Umbilical cord (tissue), 2 donors: Measurements from ENCODE around the gene MCM9. TPM values are rescaled to one million over a fixed set of nuclear protein-coding genes. Genes with fewer than 3 reads are reported as not detected.

ENCODE experiments used
- DNase-seq: peaks from one replicate; pipeline ENCODE4 v3.0.0-alpha.2; 2015; ENCODE audit warnings: low spot score
- total RNA-seq: library from RNA; depleted of rRNA; stranded (reverse); fragments of >200 nt; gene quantifications from one replicate; pipeline ENCODE4 v1.2.3, GENCODE V29; 2014; ENCODE audit warnings: low replicate concordance; ENCODE audit not compliant: insufficient read depth

Gene MCM9
- total RNA-seq, 1 donor from 2014 or later: 21.4 TPM

DNA sequence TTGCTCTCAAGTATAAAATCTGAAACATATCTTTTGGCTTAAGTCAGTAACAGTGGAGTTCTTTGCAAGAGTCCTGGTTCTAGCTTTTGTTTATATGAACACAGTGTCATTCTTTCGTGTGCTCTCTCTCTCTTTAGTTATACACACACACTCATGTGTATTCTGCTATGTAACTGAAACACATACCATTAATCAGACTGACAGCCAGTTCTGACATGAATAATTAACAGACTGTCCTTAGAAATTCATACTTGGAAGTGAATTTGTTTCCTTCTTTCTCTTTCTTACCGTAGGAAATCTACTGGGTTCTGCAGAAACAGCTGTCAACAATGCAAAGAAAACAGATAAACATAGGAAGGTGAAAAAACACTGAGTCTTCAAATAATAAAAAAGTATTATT lies 2.5 kb downstream of the MCM9 start:
- DNase-seq: no peak

DNA sequence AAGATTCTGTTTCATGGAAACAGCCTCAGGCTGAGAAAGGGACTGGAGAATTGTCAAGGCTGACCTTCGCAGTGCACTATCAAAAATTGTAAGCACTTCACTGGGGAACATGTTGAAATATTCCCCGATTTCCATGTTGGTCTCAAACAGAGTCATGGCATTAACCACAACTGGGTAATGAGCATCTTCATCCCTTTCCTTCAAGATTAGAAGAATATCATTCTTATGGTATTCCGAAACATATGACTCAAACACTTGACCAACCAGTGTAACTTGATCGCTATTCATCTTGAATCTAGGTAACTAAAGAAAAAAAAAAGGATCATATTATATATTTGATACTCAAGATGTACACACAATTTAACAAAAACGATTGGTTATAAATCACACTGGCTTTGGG lies 3.5 kb downstream of the MCM9 start:
- DNase-seq: no peak

DNA sequence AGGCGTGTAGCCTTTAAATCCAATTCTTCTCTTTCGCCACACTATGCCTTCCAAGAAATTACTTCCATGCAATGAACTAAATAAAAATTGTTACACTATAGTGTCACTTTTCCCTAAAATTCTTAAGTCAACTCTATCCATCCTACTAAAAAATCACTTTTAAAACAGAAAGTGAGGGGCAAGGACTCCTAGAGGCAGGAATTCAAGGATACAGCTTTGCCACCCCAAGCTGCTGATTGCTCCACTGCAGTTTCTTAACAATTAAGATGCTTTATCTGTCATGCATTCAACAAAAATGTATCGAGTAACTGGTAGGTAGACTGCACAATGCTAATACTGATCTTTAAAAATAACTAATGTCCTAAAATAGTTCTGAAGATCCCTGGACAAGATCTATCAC lies 4.3 kb downstream of the MCM9 start:
- DNase-seq: no peak

DNA sequence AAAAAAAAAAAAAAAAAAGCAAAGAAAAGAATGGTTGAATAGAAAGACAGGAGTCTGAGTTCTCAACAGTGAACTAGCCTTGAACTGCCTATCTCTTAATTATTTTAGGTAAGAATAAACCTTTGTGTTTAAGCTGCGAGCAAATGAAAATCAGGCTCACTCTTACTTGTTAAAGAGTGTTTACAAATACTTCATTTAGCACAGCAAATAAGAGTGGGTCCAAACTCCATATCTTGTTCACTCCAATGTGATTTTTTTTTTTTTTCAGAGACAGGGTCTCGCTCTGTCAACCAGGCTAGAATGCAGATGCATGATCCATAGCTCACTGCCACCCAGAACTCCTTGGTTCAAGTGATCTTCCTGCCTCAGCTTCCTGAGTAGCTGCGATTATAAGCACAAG lies 11.9 kb downstream of the MCM9 start:
- no peak for DNase-seq

DNA sequence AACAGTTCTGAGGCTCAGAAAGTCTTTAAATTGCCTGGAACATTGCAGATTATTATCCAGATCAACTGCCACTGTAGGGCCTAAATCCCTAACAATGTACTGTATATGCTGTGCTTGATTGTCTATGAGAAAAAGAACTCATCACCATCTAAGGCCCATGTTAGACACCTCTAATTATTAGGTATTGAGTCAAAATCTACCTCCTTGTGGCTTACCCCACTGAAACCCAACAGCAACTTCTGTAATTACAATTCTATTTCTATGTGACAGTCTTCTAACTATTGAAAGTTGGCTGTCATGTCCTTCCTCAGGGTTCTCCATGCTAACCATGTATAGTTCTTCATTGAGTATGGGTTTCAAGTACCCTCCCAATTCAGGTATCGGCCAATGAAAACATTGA lies 13.9 kb downstream of the MCM9 start:
- no peak for DNase-seq

DNA sequence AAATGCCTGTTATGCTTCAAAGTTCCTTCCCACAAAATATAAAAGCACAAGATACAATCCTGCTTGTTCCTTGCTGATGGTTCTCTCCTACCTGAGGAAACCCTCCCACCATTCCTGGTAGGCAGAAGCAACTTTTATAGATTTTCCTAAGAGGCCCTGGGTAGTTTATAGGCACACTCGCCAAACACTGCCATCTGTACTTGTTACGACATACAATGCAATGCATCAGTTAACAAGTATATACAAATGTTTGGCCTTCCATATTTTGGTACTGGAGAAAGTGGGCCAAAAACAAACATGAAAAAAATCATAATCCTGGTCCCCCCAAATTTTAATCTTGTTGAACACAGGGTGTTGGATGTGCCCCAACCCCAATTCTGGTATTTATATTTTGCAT lies 16.6 kb downstream of the MCM9 start:
- no peak for DNase-seq

DNA sequence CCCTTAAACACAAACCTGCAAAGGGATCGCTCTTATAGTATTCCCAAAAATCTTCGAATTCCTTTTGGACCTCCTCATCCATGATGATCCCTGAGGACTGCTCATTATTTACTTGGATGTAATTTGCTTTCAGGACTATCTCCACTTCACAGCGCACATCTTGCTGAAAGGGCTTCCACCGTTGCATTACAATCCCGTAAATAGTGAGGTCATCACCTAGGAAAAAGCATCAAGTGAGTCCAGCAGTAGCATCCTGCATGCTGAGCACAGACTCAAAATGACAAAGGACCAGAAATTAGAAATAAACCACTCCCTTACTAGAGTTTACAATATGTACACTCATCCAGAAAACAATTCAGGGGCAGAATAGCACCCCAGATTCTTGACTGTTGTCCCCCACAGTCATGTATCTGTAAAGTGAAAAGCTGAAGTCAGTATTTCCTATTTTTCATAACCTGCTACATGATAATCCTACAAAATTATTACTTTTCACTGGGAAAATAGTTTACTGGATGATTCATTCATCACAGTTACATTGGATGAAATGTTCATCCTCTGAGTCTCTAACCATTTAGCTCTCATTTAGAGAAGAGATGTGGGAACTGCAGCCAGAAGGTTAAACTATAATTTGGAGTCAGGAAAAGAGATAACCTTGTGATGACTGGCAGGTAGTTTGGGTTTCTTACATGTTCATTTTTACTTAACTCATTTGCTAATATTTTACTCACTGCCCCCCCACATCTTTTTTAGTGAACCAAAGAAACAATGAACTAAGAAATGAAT lies 17.2 kb downstream of the MCM9 start:
- no peak for DNase-seq

DNA sequence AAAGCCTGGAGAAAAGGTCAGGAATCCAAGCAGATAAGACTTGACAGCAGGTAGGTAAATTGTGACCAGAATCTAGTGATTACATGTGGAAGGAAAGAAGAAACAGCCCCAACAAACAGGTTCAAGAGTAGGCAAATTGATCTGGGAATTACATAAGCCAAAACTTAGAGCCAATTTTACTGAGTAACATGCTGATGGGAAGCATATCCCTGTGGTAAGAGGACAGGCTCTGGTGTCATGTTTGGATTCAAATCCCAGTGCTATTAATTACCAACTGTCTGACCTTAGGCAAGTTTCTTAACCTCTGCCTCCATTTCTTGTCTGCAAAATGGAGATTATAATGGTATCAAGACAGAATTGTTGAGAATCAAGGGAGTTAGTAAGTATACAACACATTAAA lies 20.4 kb downstream of the MCM9 start:
- no peak for DNase-seq

DNA sequence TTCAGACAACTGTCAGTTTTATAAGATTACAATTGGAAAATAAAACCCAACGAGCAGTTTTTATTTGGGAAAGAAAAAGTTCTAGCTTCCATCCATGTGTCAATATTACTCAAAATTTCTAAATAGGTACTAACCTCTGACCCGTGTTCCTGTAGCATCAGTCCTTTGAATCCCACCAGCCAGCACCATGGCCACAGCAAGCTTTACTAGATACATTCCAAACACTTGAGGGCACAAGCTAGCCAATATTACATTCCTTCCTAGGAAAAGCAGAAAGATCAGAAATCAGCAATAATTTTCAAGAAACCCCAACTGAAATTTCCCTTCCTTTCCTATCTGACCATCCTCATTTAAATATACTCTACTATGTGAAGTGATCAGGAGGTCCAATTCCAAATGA lies 21.8 kb downstream of the MCM9 start:
- no peak for DNase-seq

DNA sequence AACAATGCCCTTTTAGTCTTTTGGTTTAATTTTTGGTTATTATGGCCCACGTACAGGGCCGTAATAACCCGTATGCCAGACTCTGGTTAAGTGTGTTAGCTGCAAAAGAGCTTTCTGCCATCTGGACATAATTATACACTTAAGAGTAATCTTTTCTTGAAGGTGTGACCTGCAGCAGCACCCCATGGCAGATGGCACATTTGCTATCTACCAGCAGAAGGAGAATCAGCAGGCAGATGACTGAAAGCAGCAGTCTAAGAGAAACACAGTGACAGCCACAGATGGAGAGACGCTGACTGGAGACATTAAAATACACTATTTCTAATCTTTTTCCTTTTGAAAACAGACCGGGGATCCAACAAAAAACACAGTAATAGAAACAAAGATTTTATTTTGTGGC lies 22.3 kb downstream of the MCM9 start:
- DNase-seq: no peak

DNA sequence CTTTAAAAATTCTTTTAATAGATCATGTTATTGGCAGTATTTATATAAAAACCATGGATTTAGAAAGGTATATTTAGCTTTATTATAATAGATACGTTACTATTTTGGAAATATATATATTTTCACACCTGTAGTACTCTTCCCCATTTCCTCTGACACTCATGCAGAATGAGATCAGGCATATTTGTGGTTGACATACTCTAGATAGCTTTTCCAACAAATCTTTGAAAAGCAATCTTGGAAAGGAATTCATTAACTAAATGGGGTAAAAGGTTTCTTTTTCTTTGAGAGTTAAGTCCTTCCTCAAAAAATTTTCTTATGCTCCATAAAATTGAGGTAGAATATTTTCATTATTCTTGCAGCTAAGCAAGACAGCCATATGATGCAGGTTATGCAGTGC lies 26.5 kb downstream of the MCM9 start:
- DNase-seq: no peak

DNA sequence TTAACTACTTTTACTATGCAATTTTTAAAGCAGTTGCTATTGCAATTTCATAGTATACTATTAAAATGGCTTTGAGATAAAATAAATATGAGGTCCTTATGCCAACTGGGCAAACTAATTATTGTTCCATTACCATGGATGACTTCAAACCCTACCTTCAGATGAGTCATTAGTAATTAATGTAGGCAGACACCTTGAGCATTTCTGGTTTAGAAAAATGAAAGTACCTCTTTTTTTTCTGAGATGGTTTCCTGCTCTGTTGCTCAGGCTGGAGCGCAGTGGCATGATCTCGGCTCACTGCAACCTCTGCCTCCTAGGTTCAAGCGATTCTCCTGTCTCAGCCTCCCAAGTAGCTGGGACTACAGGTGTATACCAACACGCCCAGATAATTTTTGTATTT lies 29.1 kb downstream of the MCM9 start:
- DNase-seq: no peak

DNA sequence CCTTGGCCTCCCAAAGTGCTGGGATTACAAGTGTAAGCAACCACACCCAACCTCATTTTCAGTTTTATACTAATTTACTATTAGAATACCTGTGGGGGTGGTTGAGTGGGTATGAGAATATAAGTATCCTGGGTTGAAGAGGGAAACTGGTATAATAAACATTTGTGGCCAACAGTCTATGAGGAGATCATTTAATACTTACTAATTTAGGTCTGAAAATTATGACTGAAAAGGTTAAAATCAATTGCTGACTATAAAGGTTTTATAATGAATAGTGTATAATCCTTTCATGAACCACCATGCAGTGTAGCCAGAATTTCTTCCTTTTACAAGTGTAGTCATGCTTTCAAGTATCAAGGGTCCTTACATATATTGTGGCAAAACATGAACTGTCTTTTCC lies 29.9 kb downstream of the MCM9 start:
- no peak for DNase-seq

DNA sequence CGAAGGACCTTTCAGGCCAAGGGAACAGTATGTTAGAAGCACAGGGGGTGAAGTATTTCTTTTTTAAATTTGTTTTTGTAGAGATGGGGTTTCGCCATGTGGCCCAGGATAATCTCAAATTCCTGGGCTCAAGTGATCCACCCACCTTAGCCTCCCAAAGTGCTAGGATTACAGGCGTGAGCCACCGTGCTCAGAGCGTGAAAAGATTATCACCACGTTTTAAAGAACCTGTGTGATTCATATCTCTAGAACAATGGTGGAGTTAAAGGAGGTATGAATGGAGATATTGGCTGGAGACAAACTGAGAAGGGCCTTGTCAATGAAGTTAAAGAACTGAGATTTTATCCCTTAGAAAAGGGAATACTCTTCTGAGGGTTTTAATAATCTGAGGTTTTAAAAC lies 31.3 kb downstream of the MCM9 start:
- DNase-seq: no peak

DNA sequence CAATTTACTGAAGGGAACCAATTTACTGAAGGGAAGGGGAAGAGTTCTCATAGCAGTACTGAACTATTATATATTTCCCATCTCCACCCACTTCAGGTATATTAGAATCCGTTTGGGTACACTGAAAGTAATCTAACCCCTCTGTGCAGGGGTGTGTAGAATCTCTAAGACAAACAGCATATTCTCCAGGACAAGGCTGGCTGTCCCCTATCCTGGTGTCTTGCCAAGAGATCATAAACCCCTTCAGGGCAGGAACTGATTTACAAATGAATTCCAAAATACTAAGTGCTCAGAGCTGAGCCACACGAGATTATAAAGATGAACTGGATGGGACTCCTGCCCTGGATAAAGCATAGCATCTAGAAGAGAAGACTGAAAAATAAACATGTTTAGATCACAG lies 31.8 kb downstream of the MCM9 start:
- DNase-seq: no peak

DNA sequence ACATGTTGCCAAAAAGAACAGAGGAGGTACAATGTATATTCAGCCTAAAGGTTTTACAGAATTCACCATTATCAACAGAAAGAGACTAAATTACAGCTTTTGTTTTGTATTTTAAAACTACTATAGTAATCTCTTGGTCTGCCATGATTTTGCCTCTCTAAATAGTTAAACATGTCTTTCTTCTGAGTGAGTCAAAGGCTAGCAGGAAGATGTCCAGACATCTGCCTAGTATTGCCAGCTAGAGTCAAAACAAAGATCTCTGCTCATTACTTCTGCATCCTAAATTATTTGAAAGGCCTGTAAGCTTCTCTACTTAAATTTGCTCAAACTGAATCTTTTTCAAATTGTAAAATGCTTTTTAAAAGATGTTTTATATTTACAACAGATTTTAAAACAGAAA lies 32.2 kb downstream of the MCM9 start:
- DNase-seq: no peak

DNA sequence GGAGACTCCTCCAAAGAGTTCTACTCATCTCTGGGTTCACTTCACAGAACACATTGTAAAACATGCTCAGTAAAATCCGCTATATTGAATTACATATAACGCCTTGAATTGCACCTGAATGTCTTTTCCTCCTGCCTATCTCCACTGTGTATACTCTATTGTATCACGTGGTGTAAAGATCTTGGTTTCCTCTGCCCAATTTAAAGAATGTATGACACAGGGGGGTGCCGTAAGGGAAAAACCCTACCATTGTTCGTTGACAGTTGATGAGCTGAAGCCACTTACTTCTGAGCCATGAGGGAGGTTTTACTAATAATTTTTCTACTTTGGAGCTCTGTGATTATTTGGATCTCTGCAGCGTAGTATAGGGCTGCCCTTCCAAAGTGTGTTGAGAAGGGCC lies 35.0 kb downstream of the MCM9 start:
- DNase-seq: no peak

DNA sequence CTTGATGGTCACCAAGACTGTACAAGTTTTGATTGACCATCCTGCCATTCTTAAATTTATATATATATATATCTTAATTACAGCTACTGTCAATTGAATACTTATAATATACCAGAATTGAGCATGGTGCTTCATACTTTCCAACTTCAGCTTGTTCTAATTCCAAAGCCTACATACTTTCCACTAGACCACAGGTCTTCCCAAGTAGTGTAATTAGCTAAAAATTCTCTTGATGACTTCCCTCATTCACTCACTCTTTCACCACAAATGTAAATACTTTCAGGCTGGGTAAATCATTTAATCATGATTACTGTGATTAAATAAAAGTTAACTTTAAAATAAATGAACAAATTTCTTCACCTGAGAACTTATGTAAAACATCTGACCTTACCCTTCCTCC lies 37.6 kb downstream of the MCM9 start:
- no peak for DNase-seq

DNA sequence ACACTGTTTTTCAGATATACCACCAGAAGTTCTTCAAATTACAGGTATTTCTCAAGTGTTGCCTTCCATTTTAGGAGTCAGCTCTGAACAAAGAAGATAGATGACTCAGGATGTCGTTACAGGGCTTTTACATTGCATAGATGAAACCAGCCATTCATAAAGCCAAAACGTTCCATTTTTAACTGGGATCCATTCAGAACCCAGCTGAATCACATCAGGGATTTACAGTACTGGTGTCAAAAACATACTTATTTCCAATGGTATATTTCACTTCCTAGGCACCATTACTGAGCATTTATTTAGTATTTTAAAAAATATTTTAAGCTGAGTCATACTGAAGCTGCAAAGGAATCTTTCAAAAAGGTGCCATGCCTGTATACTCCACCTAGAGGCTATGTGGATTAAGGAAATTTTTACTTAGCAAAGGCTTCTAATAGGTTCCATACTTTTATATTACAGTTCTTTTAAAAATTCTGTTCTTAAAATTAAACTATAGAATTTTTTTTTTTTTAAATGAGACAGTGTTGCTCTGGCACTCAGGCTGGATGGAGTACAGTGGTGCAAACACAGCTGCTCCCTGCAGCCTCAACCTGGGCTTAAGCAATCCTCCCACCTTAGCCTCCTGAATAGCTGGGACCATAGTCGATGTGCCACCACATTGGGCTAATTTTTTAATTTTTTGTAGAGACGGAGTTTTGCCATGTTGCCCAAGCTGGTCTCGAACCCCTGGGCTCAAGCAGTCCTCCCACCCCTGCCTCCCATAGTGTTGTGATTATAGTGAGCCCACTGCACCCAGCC lies 38.4 kb downstream of the MCM9 start:
- DNase-seq: peak; percentile 8

DNA sequence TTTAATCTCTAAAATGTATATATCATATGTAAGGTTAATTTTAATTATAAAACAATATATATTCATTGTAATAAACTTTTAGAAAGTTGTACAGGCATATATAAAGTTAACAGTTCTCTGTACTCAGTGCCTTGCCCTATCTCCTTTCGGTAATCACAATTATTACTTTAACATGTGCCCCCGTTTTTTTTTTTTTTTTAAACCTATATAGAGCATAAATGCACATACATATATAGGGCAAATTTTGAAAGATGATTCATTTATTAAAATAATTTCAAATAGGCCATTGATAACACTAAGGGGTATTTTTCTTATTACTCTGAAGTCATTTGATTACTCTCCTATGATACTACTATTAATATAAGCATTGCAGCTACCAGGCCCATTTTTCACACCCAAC lies 39.1 kb downstream of the MCM9 start:
- no peak for DNase-seq

DNA sequence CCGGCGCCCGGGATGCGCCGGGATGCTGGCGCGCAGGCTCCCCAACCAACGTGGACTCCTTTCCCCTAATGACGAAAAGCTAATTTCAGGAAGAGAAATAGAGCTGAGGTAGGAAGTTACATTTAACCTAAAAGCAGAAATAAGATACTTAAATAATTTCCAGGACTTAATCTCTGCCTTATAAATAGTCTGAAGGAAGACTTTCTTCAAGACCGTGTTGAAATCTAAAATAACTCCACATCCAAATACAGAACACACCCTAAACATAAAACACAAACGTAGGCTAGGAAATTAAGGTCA lies 39.7 kb downstream of the MCM9 start:
- DNase-seq: no peak

DNA sequence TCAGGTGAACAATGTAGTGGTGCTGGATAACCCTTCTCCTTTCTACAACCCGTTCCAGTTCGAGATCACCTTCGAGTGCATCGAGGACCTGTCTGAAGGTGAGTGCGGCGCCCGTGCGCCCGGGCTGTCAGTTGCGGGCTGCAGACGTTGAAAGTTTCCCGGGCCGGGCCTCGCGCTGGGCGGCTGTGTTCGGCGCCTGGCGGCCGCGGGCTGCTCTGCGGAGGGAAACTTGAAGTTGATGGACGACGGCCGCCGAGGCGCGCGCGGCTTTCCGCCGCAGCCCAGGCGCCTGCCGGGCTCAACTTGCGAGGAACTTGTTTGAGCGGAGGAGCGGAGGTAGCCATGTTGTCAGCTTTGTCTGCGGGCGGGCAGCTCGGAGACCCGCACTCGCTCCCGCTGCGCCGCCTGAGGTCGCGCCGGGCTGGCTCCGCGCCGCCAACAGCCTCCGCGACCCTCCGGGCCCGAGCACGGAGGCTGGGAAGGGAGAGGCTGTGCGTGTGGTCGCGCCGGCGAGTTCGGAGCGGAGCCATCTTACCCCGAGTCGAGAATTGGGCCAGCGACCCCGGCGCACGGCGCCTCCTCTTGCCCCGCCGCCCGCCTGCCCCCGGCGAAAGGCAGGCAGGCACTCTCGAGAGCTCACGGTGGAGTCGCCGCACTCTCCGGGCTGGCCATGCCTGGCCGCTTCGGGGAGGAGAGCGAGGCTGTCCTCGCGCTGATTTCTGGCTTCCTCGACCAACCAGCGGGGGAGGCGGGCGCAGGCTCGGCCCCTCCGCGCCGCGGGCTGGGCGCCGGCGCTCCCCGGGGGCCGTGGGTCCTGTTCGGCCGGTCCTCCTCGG lies 40.3 kb downstream of the MCM9 start:
- peak; percentile 86 for DNase-seq
